Measurements from ENCODE around the gene TRIP6.
"Not testable (repeated sequence)": the region's sequence is repeated elsewhere in the genome, so short reads cannot be mapped to it uniquely, and the experiment has no call there.

TRIP6 gene

DNA sequence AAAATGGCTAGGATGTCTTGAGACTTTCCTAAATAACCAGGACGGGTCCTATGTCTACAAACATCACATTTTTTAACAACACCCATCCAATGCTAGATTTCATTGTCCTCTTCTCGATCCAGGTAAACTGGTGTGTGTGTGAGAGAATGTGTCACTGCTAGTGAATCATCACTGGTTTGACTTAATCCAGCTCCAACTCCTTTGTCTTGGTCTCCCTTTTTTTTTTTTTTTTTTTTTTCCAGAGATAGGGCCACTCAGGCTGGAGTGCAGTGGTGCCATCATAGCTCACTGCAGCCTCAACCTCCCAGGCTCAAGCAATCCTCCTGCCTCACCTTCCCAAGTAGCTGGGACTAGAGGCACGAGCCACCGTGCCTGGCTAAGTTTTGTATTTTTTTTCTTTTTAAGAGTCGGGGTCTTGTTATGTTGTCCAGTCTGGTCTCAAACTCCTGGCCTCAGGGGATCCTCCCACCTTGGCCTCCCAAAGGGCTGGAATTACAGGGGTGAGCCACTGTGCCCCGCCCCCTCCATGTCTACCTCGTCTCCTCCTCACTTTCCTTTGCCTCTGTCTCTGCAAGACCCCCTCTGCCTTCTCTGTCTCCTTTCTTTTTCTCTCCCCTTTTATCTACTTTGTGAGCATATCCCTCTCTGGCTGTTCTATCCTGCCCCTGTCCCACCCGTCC lies 24.5 kb downstream of the TRIP6 start:
- DNase-seq = no peak

GRCh38 chr7:100892364-100893317 lies 25.5 kb downstream of the TRIP6 start:
- DNase-seq = no peak

DNA sequence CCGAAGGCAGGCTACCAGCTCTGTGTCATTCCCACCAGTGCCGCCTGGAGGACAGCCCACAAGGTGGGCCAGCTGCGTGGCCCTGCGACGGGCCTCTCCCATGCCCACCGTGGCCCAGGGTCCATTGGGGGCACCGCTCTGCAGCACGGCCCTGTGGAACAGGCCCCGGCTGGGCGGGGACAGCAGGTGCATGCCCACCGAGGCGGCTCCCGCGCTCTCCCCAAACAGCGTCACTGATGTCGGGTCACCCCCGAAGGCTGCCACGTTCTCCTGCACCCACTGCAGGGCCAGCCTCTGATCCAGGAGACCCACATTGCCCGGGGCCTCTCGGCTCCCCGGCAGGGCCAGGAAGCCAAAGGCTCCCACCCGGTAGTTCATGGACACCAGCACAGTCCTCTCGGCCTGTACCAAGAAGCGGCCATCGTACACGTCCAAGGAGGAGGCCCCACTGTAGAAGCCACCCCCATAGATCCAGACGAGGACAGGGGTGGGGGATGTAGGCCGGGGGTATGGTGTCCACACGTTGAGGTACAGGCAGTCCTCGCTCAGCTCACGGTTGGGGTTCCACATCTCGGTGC lies 26.2 kb downstream of the TRIP6 start:
- no peak for DNase-seq

DNA sequence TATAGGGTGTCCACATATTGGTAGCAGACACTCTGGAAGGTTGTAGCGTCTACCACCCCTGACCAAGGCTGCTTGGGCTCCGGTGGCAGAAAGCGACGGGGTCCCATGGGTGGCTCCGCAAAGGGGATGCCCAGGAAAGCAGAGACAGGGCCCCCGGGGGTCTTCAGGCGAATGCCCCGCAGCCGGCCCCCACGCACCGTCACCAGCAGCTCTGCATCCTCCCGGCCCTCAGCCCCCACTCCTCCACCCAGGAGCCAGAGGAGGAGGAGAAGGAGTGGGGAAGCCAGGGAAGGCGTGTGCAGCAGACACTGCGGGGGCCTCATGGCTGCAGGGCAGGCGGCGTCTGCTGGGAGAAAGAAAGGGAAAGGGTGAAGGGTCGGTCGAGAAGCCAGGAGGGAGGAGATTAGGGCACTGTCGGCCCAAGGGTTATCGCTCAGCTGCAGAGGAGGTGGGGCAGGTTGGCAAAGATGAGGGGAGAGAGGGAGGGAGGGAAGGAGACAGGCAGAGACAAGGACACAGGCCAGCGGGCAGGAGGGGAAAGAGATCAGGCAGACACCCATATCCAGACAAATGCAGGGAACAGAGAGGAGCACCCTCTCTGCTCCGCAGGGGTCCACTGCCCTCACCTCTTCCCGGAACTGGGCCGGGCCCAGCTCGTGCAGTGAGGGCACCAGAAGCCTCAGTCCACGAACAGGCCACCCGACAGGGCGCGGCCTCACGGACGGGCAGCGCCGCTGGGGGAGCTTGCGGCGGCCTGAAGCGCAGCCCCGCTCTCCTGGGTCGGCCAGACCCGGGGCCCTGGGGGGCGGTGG lies 26.9 kb downstream of the TRIP6 start:
- DNase-seq = no peak

GRCh38 chr7:100894860-100895700 lies 27.9 kb downstream of the TRIP6 start:
- peak in 1 of 2 experiments; percentile 16 for DNase-seq

GRCh38 chr7:100895701-100895955 lies 28.4 kb downstream of the TRIP6 start, which contains the start of gene ACHE:
ACHE (minus strand) TSS chr7:100895888; CDS start chr7:100894232, 1,656 bp downstream.
- DNase-seq = no peak

DNA sequence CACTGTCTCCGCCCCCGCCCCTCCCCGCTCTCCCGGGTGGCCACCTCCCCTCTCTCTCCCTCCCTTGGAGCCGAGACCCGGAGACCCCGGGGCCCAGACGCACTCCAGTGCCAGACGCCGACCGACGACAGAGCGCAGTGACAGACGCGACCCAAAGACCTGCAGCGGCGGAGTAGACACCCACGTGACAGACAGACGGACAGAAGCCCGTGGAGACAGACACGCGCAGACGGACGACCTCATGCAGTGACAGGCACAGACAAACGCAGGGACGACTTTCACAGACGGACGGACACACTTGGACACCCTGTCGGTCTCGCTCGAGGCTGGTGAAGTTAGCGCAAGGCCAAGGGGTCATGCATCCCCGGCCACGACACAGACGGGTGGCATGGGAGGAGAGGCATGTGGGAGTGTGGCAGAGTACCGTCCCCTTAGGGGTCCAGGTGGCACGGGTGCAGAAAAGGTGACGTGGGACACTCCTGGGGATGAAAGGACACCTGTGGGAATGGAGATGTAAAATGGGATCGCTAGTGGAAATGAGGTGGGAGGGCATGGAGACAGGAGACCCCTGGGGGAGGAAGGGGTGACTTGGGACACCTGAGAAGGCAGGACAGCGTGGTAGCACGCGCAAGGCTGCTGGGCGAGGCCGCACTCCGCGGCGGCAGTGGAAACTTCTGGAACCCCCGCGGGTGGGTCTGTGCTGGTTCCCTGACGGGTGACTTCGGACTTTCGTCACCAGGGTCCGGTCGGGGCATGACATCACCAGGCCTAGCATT lies 29.0 kb downstream of the TRIP6 start:
- peak in 1 of 2 experiments; percentile 30 for DNase-seq

- no peak for DNase-seq
Measured at GRCh38 chr7:100896732-100897608, 29.8 kb downstream of the TRIP6 start.

- DNase-seq = no peak
Measured at GRCh38 chr7:100897772-100898454, 30.7 kb downstream of the TRIP6 start.

DNA sequence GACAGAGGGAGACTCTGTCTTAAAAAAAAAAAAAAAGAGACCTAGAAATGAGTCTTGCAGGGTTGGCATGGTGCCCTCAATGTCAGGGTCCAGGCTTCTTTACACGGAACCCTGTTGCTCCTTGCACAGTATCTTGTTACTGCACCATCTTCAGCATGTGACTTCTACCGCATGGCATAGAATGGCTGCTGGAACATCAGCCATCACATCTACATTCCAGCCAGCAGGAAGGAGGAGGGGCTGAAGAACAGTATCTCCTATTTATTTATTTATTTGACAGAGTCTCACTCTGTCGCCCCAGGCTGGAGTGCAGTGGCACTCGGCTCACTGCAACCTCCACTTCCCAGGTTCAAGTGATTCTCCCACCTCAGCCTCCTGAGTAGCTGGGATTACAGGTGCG lies 32.2 kb downstream of the TRIP6 start:
- DNase-seq = no peak

DNA sequence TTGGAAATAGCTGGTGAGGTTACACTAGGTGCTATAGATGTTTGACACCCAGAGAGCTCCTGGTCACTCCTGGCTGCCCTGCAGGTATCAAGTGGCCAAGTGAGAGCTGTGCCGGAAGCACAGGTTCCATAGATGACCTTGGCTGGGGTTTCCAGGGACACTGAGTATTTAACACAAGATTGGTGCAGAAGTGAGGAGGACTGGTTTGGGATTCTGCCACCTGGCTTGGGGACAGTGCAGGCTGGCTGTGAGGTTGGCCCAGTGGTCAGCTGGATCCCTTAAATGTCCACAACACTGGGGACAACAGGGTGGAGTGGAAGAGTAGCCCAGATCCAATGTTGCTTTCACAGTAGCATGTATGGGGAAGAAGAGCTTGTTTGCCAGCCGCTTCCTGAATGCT lies 33.8 kb downstream of the TRIP6 start:
- DNase-seq = no peak

DNA sequence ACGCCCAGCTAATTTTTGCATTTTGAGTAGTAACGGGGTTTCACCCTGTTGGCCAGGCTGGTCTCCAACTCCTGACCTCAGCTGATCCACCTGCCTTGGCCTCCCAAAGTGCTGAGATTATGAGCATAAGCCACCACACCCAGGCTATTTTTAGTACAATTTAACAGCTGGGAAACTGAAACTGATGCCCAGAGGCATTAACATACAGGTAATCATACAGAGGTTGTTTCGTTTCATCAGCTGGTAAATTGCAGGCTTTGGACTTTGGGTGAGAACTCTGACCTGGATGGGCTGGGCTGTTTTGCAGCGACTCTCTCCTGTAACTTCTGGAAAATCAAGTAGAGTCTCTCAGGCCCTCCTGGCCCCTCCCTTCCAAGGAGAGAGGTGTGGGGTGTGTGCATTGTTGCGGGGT lies 34.7 kb downstream of the TRIP6 start:
- DNase-seq = no peak

DNA sequence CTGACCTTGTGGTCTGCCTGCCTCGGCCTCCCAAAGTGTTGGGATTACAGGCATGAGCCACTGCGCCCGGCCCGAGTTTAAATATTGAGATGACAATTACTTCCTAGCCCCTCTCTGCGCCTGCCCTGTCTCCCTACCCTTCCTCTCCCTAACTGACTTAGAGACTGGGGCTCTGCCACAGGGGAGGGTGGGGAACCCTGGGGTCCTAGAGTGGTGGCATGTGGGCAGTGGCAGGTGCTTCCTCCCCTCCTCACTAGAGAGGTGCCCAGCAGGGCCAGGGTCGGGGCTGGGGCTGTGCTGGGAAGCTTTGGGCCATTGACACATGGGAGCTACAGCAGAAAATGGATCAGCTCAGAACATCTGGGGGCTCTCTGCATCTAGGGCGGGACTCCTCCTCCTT lies 35.5 kb downstream of the TRIP6 start:
- DNase-seq = no peak

DNA sequence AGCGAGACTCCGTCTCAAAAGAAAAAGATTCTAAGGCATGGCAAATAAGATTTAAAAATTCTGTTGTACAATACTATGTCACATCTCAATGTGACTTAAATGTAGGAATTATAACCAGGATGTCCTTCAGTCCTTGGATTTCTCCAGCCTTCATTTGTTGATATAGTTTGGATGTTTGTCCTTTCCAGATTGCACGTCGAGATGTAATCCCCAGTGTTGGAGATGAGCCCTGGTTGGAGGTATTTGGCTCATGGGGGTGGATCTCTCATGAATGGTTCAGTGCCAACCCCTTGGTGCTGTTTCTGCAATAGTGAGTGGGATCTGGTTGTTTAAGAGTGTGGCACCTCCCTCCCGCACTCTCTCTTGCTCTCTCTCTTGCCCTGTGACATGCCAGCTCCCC lies 41.3 kb downstream of the TRIP6 start:
- no peak for DNase-seq

DNA sequence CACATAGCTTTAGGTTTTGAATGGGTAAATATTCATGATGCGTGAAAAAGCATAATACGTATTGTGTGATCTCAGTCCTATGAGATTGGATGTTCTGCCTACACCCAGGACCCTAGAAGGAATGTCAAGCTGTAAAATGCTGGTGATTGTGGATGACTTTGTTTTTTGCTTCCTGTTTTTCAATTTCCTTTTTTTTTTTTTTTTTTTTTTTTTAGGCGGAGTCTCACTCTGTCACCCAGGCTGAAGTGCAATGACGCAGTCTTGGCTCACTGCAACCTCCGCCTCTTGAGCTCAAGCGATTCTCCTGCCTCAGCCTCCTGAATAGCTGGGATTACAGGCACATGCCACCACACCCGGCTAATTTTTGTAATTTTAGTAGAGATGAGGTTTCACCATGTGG lies 43.3 kb downstream of the TRIP6 start:
- not testable (repeated sequence) for DNase-seq

- DNase-seq = no peak
Measured at GRCh38 chr7:100911484-100911883, 44.3 kb downstream of the TRIP6 start.

GRCh38 chr7:100914208-100914878 lies 47.2 kb downstream of the TRIP6 start:
- no peak for DNase-seq

- no peak for DNase-seq
Measured at GRCh38 chr7:100914879-100915447, 47.8 kb downstream of the TRIP6 start.

GRCh38 chr7:100919335-100919734 lies 52.1 kb downstream of the TRIP6 start:
- not testable (repeated sequence) for DNase-seq
